SH-SY5Y (cell line): Measurements from ENCODE around the gene CARD14.

Source experiments
- GATA2 ChIP-seq: IDR thresholded peaks from 2 replicates; pipeline ENCODE4 v1.6.1; 2011; ENCODE audit warnings: mild to moderate bottlenecking, low read depth, low read length
- GATA3 ChIP-seq: IDR thresholded peaks from 2 replicates; pipeline ENCODE4 v1.6.1; 2011; ENCODE audit warnings: low read depth, mild to moderate bottlenecking, low read length, moderate library complexity

CARD14 gene

GRCh38 chr17:80168371-80168770 is 1.5 kb upstream of the CARD14 start:
- TF ChIP-seq GATA2 (no peak), GATA3 (no peak)

- TF ChIP-seq GATA2 (no peak), GATA3 (no peak)
Observed at GRCh38 chr17:80169107-80169506, 723 bp upstream of the CARD14 start.

- TF ChIP-seq GATA2 = no peak
- TF ChIP-seq GATA3 = no peak
Observed at GRCh38 chr17:80171681-80172080, 1.9 kb downstream of the CARD14 start.

- TF ChIP-seq GATA3 = no peak
- TF ChIP-seq GATA2 = no peak
Observed at GRCh38 chr17:80173126-80173525, 3.3 kb downstream of the CARD14 start.

GRCh38 chr17:80173916-80174315 is 4.1 kb downstream of the CARD14 start:
- no peak for TF ChIP-seq GATA2
- TF ChIP-seq GATA3 = no peak

DNA sequence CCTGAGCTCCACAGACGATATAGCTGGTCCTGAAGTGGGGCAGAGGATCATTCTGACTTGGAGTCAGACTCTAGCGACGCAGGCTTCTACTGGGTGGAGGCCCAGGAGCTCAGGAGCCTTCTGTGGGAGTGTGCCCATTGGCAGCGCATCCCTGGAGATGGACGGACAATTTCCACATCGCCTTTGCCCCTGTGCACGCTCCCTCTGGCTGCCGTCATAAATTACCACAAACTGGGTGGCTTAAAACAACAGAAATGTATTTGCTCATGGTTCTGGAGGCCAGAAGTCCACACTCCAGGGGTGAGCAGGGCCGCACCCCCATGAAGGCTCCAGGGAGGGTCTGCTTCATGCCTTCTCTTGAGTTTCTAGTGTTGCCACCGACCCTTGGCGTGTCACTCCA is 6.9 kb downstream of the CARD14 start:
- no peak for TF ChIP-seq GATA2
- TF ChIP-seq GATA3 = no peak

DNA sequence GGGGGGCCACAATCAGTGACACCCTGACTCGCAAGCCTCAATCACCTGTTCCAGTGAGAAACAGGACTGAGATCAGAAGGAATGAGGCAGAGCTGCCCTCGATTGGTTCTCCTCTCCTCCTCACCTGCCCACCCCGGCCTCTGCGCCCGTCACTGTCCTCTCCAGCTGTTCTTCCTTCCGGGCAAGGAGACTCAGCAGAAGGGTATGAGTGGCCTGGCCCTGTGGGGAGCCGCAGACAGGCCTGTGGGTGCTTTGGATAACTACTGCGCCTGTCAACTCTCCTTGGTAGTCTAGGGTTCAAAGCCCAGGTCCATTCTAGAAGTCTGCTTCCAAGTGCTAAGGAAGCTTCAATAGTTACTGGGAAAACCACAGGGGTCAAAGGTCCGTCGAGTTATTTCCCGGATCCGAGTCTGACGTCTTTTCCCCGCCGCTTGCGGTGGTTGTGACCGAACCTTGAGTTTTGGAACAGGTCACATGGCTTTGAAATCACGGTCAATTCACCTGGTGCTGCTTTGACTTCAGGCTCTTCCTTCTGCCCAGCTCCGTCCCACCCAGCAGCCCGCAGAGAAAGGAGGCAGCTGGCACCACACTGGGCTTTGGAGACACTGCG is 8.3 kb downstream of the CARD14 start:
- TF ChIP-seq GATA3 (no peak), GATA2 (no peak)

DNA sequence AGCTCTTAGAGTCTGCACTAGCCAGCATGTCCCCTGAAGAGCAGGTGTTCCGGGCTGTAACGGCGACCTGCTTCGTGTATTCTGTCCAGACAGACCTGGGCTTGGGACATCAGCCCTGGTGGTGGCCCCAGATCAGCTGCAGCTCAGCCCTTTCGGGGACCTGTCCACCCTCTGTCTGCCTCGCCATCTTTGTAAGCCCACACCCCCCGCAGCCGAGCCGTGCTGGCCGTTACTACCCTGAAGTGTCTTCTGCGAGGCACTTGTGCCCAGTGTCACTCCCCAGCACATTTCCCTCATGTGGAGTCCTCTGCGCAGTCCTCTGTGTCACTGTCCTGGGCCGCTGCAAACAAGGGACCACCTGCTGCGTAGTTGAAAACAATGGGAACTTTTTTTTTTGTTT is 10.4 kb downstream of the CARD14 start:
- TF ChIP-seq GATA2 (no peak), GATA3 (no peak)

DNA sequence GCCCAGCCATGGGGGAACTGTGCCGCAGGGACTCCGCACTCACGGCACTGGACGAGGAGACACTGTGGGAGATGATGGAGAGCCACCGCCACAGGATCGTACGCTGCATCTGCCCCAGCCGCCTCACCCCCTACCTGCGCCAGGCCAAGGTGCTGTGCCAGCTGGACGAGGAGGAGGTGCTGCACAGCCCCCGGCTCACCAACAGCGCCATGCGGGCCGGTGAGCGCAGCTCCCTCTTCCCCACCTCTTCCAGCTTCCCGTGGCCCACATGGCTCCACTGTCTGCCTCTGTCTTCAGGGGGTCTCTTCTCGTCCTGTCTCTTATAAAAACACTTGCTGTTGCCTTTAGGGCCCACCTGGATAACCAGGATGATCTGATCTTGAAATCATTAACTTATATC is 11.6 kb downstream of the CARD14 start:
- TF ChIP-seq GATA2 = no peak
- no peak for TF ChIP-seq GATA3

- no peak for TF ChIP-seq GATA2
- TF ChIP-seq GATA3 = no peak
Observed at GRCh38 chr17:80182118-80182844, 12.5 kb downstream of the CARD14 start.

GRCh38 chr17:80182845-80183223 is 13.0 kb downstream of the CARD14 start:
- TF ChIP-seq GATA2 (no peak), GATA3 (no peak)

DNA sequence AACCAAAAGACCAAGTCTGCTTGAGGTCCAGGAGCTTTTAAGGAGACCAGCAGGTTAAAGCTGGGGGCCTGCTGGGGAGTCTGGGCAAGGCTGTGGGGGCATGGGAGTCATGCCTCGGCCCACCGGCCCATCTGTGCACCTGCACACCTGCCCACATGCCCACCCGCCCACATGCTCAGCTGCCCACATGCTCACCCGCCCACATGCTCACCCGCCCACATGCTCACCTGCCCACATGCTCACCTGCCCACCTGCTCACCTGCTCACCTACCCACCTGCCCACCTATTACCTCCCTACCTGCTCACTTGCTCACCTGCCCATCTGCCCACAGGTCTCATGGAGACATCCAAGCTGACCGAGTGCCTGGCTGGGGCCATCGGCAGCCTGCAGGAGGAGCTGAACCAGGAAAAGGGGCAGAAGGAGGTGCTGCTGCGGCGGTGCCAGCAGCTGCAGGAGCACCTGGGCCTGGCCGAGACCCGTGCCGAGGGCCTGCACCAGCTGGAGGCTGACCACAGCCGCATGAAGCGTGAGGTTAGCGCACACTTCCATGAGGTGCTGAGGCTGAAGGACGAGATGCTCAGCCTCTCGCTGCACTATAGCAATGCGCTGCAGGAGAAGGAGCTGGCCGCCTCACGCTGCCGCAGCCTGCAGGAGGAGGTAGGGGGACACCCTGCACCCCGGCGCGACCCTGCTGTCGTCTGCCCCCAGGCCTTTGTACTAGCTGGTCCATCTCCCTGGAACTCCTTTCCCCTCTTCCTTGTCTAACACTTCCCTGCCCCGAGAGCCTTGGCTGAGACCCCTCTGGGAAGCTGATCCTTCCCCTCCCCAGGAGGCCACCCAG is 14.0 kb downstream of the CARD14 start:
- TF ChIP-seq GATA2 (no peak), GATA3 (no peak)

GRCh38 chr17:80184423-80184714 is 14.5 kb downstream of the CARD14 start:
- TF ChIP-seq GATA3 = no peak
- TF ChIP-seq GATA2 = no peak

DNA sequence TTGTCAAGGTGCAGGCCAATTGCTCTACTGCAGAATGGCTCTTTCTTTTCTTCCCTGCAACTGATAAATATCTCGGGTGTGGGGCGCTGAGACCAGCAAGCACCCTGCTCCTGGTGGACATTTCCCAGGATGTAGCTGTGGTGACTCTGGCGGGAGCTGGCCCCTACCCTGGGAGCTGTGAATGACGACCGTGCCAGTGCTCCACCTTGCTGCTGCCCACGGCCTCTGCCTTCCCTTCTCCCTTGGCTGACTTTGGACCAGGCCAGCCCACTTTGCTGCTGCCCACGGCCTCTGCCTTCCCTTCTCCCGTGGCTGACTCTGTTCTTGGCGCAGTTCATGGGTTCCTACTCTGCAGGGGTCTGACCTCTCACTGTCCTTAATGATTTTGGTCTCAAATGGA is 16.1 kb downstream of the CARD14 start:
- no peak for TF ChIP-seq GATA3
- TF ChIP-seq GATA2 = no peak

GRCh38 chr17:80187090-80187489 is 17.3 kb downstream of the CARD14 start:
- no peak for TF ChIP-seq GATA3
- TF ChIP-seq GATA2 = no peak

GRCh38 chr17:80187515-80187941 is 17.7 kb downstream of the CARD14 start:
- no peak for TF ChIP-seq GATA3
- TF ChIP-seq GATA2 = no peak
